Measurements from ENCODE around the gene PROZ.

DNA sequence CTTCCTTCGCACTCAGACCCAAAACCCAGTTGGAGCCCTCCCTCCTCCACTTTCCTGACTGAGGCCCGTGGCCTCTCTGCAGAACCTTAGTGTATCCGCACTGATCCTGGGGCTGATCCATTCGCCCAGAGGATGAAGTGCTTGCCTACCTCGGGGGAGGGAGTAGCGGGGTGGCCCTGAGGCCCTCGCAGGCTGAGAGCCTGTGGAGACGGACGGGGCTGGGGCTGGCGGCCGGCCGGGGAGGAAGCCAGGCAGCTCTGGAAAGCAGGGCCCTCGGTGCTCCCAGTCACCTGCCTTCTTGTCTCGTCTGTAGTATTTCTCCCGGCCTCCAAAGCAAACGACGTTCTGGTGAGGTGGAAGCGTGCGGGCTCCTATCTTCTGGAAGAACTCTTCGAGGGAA, 1.3 kb downstream of the PROZ start:
- TF ChIP-seq, protein P1, sequence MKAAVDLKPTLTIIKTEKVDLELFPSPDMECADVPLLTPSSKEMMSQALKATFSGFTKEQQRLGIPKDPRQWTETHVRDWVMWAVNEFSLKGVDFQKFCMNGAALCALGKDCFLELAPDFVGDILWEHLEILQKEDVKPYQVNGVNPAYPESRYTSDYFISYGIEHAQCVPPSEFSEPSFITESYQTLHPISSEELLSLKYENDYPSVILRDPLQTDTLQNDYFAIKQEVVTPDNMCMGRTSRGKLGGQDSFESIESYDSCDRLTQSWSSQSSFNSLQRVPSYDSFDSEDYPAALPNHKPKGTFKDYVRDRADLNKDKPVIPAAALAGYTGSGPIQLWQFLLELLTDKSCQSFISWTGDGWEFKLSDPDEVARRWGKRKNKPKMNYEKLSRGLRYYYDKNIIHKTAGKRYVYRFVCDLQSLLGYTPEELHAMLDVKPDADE (conservative IDR thresholded peaks at IDR 0.05; ENCODE audit: control insufficient read depth, low read depth, low read length): no peak
- TF ChIP-seq POLR2A (conservative IDR thresholded peaks at IDR 0.05): no peak
- TF ChIP-seq MBD2 (IDR thresholded peaks at IDR 0.05; ENCODE audit: borderline replicate concordance, low read depth): no peak
- TF ChIP-seq ZNF146 (CRISPR knock-in tag; IDR thresholded peaks at IDR 0.05; ENCODE audit: unreplicated experiment): no peak

Data from K562 (cell line).